ENCODE results near the gene AQP7.
A peak's percentile ranks its signal among the peaks of the same experiment; 100 is the strongest.
"Not testable (repeated sequence)": the region's sequence is repeated elsewhere in the genome, so short reads cannot be mapped to it uniquely, and the experiment has no call there.

The AQP7 gene

GRCh38 chr9:33431420-33431819 lies 29.1 kb upstream of the AQP7 start:
- DNase-seq: no peak

- DNase-seq: no peak
Measured at GRCh38 chr9:33430942-33431341, 28.6 kb upstream of the AQP7 start.

GRCh38 chr9:33429256-33429985 lies 27.1 kb upstream of the AQP7 start:
- DNase-seq: no peak

GRCh38 chr9:33426843-33427293 lies 24.5 kb upstream of the AQP7 start:
- DNase-seq: peak; percentile 43

GRCh38 chr9:33425128-33425533 lies 22.8 kb upstream of the AQP7 start:
- DNase-seq: no peak

- not testable (repeated sequence) for DNase-seq
Measured at GRCh38 chr9:33424492-33424891, 22.1 kb upstream of the AQP7 start.

GRCh38 chr9:33424043-33424442 lies 21.7 kb upstream of the AQP7 start:
- not testable (repeated sequence) for DNase-seq

GRCh38 chr9:33419708-33420303 lies 17.4 kb upstream of the AQP7 start:
- DNase-seq: no peak

- DNase-seq: no peak
Measured at GRCh38 chr9:33418090-33418489, 15.7 kb upstream of the AQP7 start.

- DNase-seq: peak; percentile 74
Measured at GRCh38 chr9:33416996-33417395, 14.6 kb upstream of the AQP7 start.

- peak; percentile 94 for DNase-seq
Measured at GRCh38 chr9:33415501-33416038, 13.2 kb upstream of the AQP7 start.

GRCh38 chr9:33414889-33415500 lies 12.6 kb upstream of the AQP7 start:
- no peak for DNase-seq

- peak; percentile 11 for DNase-seq
Measured at GRCh38 chr9:33414268-33414667, 11.9 kb upstream of the AQP7 start.

- no peak for DNase-seq
Measured at GRCh38 chr9:33408087-33408486, 5.7 kb upstream of the AQP7 start.

- no peak for DNase-seq
Measured at GRCh38 chr9:33407061-33407460, 4.7 kb upstream of the AQP7 start.

- no peak for DNase-seq
Measured at GRCh38 chr9:33404788-33405362, 2.5 kb upstream of the AQP7 start.

- no peak for DNase-seq
Measured at GRCh38 chr9:33403941-33404787, 1.8 kb upstream of the AQP7 start.

GRCh38 chr9:33401809-33402208 lies 559 bp downstream of the AQP7 start:
- DNase-seq: not testable (repeated sequence)

GRCh38 chr9:33399047-33399446 lies 3.3 kb downstream of the AQP7 start:
- DNase-seq: not testable (repeated sequence)

- DNase-seq: not testable (repeated sequence)
Measured at GRCh38 chr9:33397801-33398200, 4.6 kb downstream of the AQP7 start.

GRCh38 chr9:33395159-33395879 lies 7.0 kb downstream of the AQP7 start:
- not testable (repeated sequence) for DNase-seq

- DNase-seq: not testable (repeated sequence)
Measured at GRCh38 chr9:33393986-33394385, 8.4 kb downstream of the AQP7 start.

Measured in CD4-positive, alpha-beta T cell treated with Interleukin-4 for 4 hours (primary cell).